PC-3 (cell line): Measurements from ENCODE around the gene DLEC1.

Source experiments
- EZH2 ChIP-seq: fragments of 300-600 bp; sonication (generic); IDR thresholded peaks from one replicate; pipeline ENCODE4 v1.6.1; 2017; ENCODE audit warnings: antibody characterized with exemption, mild to moderate bottlenecking, low read length; ENCODE audit not compliant: unreplicated experiment
- TF ChIP-seq, protein P1 (sequence below): fragments of 300-600 bp; sonication (generic); conservative IDR thresholded peaks from 2 replicates; pipeline ENCODE4 v1.5.1; 2017; ENCODE audit warnings: antibody characterized with exemption, low read depth, mild to moderate bottlenecking, low read length

DNA sequence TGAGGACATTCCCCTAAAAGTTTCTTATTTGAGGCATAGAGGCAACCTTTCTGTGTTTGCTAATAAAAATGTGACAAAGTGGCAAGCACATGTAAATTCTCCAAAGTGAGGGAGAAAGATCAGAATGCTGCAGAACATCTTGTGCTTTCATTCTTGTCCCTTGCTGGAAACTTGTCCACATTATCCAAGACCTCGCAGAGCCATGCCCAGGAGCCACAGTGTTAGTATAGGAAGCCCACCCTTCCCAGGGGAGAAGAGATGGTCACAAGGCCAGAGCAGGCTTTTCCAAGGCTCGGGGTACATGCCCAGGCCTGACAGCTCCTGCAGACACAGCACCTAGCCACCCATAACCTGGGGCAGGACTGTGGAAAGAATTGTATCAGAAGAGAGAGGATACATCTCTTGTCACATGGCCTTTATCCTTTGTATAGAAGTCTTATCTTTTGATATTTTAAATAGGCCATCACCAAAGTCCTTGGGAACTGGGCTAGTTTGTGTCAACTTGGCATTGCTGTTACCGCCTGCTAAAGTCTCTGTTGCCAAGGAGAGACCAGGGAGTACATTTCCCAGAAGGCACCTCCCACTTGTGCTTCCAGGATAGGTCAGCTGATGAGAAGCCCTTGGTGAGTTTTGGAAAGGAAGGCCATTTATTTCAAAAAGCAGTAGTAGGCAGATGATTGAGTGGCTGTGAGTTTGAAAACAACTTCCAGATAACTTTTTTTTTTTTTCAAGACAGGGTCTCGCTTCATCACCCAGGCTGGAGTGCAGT is 10.5 kb downstream of the DLEC1 start:
- TF ChIP-seq, protein P1, sequence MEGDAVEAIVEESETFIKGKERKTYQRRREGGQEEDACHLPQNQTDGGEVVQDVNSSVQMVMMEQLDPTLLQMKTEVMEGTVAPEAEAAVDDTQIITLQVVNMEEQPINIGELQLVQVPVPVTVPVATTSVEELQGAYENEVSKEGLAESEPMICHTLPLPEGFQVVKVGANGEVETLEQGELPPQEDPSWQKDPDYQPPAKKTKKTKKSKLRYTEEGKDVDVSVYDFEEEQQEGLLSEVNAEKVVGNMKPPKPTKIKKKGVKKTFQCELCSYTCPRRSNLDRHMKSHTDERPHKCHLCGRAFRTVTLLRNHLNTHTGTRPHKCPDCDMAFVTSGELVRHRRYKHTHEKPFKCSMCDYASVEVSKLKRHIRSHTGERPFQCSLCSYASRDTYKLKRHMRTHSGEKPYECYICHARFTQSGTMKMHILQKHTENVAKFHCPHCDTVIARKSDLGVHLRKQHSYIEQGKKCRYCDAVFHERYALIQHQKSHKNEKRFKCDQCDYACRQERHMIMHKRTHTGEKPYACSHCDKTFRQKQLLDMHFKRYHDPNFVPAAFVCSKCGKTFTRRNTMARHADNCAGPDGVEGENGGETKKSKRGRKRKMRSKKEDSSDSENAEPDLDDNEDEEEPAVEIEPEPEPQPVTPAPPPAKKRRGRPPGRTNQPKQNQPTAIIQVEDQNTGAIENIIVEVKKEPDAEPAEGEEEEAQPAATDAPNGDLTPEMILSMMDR = no peak
- no peak for TF ChIP-seq EZH2
